Ammon's horn (tissue), 1 donor: ENCODE measurements around the gene HYLS1.
A peak's percentile ranks its signal among the peaks of the same experiment; 100 is the strongest.

ENCODE experiments used
- DNase-seq: peaks from one replicate; pipeline ENCODE4 v3.0.0-alpha.2; 2016; ENCODE audit warnings: low spot score

Gene HYLS1

DNA sequence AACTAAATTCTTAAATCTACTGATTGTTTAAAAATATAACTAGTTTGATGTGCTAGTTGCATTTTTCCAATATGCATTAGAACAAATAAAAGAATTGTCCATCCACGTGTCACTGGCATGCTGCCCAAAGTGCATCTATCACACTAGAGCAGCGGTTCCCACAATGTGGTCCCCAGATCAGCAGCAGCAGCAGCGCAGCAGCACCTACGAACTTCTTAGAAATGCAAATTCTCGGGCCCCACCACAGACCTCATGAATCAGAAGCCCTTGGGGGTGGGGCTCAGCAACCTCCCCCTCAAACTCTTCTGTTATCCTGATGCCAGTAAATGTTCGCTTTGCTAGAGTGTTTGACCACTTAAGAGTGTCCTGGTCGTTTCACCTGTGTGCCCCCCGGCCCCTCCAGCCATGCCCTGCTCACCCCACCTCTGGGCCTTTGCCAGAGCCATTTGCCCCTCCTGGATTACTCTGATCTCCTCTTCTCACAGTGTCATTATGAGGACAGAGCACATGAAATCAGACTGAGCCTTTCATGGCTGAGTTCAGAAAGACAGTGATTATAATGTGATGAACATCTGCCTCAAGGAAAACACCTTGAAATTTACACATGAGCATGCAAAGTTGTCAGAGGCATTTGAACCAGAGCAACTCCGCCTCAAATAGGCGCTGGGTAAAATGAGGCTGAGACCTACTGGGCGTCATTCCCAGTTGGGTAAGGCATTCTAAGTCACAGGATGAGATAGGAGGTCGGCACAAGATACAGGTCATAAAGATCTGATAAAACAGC lies 45.8 kb downstream of the HYLS1 start:
- no peak for DNase-seq

GRCh38 chr11:125934473-125934872 lies 47.0 kb downstream of the HYLS1 start:
- DNase-seq: no peak

DNA sequence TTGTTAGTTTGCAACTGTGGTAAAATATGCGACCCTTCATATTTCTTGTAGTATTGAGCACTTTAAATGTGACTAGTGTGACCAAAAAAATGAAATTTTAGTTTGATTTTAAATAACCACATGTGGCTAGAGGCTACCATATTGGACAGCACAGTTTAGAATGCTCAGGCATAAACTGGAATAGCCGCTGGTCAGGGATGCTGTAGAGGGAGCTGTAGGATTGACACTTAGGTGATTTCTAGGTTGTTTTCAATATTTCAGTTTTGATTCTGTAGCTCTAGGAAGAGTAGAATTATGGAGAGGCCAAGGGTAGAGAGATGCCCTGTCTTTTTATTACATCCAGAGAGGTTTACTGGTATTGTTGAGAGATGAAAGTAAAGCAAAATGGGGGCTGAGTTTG lies 47.6 kb downstream of the HYLS1 start:
- DNase-seq: no peak

- DNase-seq: no peak
Observed at GRCh38 chr11:125935618-125936199, 48.2 kb downstream of the HYLS1 start.

DNA sequence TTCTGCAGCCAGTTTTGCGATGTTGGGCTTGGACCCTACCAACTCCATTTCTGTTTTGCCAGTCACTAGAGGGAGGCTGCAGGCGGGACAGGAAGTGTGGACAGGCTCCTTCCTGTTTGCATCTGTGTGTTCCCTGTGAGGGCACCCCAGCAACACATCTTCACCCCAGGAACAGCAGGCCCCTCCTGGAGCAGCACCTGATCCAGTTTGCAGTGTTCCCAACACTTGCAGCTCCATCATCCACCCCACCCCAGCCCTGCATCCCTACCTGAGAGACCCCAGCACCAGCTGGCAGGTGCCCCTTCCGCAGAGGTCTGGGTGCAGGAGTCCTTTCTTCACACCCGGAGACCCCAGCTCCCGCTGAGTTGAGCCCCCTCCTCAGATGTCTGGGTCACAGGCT lies 51.0 kb downstream of the HYLS1 start:
- DNase-seq: no peak

DNA sequence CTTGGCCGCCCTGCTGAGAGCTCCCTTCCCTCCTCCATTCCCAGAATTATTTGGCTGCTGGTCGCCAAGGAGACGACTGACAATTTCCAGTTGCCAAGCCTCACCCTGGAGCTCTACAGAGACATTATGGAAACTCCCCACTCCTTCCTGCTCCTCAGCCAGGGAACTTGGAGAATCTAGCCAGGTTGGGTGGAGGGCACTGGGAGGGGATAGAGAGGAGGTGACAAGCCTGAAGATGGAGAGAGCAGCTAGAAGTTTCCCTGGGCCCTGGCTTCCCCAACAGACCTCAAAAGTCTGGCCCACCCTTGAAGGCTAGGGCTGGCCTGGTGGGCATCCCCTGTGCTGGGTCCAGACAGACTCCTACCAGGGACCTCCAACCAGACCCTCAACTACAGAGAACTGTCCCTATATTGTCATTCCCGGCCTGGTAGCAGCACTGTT lies 51.6 kb downstream of the HYLS1 start:
- DNase-seq: peak; percentile 29

DNA sequence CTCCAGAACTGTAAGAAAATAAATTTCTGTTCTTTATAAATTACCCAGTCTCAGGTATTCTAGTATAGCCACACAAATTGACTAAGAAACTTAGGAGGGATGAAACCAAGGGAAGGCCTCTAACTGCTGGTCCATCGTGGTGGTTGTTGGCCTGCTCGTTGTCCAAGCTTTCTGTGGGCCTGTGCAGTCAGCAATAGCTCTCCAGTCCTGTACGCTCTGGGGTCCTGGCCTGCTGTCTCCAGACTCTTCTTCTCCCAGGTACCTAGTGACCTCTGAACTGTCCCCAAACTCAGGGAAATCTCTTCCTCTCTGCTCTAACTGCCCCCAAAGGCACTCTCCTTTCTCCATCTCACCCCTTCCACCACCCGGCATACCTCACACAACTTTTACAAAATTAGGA lies 52.7 kb downstream of the HYLS1 start:
- DNase-seq: no peak

- no peak for DNase-seq
Observed at GRCh38 chr11:125941267-125941618, 53.8 kb downstream of the HYLS1 start.

DNA sequence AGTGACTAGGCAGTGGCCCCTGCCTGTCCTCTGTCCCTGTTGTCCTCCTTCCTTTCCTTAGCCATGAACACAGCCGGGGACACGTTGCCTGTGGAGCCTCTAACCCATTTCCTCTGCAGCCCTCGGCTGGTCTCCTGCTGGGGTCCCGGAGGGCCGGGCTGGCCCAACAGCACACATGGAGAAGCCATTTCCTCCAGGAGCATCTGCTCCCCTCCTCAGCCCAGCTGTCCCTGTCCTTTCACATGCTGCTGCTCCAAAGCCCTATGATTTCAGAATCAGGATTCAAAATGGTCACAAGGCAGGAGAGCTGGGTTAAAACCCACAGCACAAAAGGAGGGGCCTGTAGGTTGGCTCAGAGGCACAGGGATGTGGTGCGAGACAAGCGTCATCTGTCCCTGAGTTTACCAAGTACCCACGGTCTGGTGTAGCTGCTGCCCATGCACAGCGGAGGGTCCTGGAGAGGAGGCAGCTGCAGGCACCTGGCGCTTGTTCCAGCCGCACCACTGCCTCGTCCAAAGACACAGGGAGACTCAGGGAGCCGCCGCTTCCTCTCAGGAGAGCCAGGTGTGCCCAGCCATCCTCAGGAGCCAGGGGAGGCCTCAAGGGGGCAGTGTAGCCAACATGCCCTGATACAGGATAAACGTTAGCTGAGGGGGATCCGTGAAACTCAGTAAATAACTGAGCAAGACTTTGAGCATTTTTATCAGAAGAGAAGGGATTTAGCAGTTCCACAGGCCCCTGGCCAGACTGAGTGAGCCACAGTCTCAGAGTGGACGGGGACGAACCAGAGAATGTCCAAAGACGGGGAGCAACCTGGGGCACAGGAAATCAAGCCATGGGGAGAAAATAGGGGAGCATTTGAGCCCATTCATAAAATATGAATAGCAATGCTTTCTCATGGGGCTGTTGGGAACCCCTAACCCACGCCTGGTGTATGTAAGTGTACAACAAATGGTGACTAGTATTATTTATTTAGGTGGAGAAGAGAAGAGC lies 54.4 kb downstream of the HYLS1 start:
- DNase-seq: peak; percentile 53

- DNase-seq: no peak
Observed at GRCh38 chr11:125942771-125943428, 55.4 kb downstream of the HYLS1 start.

DNA sequence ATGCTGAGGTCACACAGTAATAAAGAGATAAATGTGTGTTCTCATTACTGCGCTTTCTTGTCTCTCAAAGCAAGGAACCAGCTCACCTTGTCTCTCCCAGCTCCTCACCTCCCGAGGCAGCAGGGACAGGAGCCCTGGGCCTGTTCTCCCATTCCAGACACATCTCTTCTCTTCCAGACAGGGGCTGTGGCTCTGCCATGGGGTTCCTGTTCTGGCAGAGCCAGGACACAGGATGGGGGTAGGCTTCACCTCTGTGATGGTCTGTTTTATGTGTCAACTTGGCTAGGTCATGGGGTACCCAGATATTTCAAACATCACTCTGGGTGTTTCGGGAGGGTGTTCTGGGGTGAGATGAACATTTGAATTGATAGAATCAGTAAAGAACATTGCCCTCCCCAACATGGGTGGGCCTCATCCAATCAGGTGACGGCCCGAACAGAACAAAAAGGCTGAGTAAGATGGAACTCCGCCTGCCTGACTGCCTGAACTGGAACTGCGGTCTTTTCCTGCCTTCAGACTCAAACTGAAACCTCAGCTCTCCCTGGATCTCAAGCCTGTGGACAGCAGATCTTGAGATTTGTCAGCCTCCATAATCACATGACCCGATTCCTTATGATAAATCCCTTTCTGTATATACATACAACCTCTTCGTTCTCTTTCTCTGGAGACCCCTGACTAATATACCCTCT lies 56.3 kb downstream of the HYLS1 start:
- no peak for DNase-seq

GRCh38 chr11:125944350-125945010 lies 57.0 kb downstream of the HYLS1 start:
- DNase-seq: no peak

DNA sequence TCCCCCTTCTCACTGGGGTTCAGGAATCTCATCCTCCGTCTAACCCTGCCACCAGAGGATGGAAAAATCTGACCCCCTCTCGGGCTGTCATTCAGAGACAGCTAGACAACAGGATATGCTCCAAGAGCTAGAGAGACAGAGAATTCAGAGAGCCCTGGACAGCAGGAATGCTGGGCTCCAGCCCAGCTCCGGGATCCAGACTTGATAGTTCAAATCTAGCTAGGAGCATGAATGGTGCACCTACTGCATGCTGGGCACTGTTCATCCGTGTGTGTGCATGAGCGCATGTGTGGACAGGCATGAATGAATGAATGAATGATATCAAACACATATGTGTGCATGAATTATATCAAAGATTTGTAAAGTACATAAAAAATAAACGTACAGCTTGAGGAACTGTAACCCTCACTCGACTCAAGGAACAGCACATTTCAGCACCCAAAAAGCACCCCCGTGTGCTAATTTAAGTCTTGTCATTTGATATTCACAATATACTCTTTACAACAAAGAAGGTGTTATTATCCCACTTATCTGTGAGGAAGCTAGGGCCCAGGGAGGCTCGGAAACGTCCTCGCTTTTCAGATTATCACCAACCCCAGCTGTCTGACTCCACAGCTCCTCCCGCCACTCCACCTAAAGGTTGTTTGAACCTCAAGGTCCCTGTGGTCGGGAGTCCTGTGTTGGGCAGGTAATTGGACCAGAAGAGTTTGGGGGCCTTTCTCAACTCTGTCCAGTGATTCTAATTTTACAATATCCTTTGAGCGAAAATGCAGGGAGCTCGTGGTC lies 57.7 kb downstream of the HYLS1 start:
- no peak for DNase-seq

DNA sequence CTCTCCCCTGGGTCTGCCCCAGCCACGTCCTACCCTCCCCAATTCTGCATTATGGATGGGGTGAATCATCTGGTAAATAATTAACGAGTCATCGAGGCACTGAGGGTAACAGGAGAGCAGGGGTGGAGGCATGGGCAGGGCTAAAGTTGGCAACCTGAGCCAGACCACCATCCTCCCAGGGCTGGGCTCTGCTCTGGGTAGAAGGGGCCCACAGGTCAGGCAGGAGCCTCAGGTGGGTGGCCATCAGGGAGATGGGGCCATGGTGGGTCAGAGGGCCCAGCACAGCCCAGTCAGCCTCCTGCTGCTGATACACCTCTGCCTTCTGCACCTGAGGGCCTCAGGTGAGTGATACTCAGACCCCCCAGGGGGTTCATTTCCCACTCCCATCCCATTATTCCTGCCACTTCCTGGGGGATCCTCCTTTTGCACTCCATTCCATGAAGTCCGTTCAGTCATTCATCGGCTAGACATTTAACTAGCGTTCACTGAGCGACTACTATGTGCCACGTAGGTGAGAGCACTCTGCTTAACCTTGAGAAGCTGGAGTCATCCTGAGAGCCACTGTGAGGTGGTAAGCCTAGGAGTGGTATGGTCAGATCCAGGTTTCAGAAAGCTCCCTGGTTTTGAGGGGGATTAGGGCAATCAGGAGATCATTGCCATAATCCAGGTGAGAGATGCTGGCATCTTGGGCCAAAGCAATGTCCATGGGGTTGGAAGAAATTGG lies 58.5 kb downstream of the HYLS1 start, which contains the start of gene VSIG10L2:
Gene VSIG10L2 (plus strand): TSS at position 248 of the 724 bp plus-strand sequence. CDS start 12 bp downstream, at position 260.
- DNase-seq: no peak

- DNase-seq: no peak
Observed at GRCh38 chr11:125946712-125947418, 59.4 kb downstream of the HYLS1 start.

DNA sequence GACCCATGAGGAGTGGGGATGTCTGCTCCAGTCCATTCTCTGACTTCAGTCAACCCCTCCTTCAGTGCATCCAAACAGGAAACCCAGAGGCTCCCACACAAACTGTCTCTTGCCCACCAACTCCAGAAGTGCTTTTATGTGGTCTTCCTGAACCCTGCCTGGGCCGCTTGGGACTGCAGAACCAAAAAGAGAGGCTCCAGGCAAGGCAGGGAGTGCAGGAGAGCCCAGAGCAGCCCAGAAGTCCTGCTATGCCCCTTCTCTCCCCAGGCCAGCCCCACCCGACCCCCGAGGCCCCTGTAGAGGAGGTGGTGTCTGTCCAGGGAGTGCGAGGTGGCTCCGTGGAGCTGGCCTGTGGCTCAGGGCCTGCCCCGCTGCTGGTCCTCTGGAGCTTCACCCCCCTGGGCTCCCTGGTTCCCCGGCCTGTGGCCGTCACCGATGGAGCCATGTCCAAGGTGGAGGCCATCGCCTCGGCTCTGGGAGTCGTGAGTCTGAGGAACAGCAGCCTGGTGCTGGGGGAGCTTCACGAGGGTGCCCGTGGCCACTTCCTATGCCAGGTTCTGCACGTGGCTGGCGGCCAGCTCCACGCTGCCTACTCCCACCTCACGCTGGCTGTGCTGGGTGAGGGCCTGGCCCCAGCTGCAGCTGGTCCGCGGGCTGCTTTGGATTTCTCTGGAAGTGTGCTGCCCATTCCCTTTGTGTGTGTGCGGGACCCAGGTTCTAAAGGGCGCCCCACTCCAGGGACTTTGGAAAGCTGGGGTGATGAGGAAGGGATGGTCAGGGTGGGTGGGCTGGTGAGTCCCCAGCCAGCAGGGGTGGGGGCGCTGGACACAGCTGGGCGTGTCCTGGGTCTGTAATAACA lies 60.2 kb downstream of the HYLS1 start:
- DNase-seq: no peak

DNA sequence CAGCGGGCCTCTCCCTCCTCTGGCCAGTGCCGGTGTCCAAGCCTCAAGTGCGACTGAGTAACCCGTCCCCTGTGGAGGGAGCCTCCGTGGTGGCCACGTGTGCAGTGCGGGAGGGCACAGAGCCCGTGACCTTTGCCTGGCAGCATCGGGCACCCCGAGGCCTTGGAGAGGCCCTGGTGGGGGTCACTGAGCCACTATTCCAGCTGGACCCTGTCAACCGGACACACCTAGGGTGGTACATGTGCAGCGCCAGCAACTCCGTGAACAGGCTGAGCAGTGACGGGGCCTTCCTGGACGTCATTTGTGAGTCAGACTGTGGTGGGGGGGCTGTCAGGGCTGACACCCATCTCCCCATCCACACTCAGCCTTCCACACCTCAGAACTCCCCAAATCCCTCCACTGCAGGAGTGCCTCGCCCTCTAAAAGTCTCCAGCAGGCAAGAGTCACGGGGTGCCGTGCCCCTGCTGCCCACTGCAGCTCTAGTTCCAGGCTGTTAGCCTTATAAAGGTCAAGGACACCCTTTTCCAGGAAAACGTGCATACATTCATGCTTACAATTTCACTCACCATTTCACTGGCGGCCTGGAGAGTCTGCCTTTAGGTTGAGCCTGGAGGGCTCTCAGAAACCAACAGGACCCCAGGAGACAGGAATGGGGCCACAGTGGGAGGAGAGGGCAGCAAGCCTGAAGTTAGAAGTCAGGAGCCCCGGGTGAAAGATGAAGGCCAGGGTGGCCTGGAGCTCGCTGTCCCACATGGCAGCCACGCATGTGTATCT lies 61.0 kb downstream of the HYLS1 start:
- no peak for DNase-seq
